GM19455 (cell line): ENCODE results near the gene USF1.
"Not testable (repeated sequence)": the region's sequence is repeated elsewhere in the genome, so short reads cannot be mapped to it uniquely, and the experiment has no call there.

ENCODE experiments used
- ATAC-seq: cut with Tn5 transposase; IDR thresholded peaks from one replicate; pipeline ENCODE4 v1.9.1; 2021; ENCODE audit not compliant: unreplicated experiment

USF1 gene

DNA sequence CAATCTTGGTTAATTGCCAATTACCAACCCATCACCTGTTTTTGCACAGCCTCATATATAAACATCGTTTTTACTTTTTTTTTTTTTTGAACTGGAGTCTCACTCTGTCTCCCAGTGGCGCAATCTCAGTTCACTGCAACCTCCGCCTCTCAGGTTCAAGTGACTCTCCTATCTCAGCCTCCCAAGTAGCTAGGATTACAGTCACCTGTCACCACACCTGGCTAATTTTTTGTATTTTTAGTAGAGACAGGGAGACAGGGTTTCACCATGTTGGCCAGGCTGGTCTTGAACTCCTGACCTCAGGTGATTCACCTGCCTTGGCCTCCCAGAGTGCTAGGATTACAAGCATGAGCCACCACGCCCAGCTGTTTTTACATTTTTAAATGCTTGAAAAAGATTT is 53.7 kb downstream of the USF1 start:
- ATAC-seq, result not testable (repeated sequence)
